H1 (cell line): ENCODE data around the gene F11.

Experiments used
- CBX5 ChIP-seq: fragments of 300-800, 300-1000 bp; sonication (generic); IDR thresholded peaks from 2 replicates; pipeline ENCODE4 v1.7.1; 2016; ENCODE audit warnings: antibody characterized with exemption, low read length, low read depth
- TF ChIP-seq, protein P1 (sequence below), 3 experiments: IDR thresholded peaks; 1 replicate in 2 of 3; 2 replicates in 1 of 3; pipeline versions ENCODE4 v1.5.1 to v1.6.1; 2011; ENCODE audit warnings: low read length in 3 of 3, mild to moderate bottlenecking in 3 of 3, inconsistent platforms in 2 of 3, low read depth in 1 of 3, moderate library complexity in 1 of 3; ENCODE audit not compliant: insufficient read depth in 1 of 3; ENCODE audit errors: control extremely low read depth in 1 of 3

DNA sequence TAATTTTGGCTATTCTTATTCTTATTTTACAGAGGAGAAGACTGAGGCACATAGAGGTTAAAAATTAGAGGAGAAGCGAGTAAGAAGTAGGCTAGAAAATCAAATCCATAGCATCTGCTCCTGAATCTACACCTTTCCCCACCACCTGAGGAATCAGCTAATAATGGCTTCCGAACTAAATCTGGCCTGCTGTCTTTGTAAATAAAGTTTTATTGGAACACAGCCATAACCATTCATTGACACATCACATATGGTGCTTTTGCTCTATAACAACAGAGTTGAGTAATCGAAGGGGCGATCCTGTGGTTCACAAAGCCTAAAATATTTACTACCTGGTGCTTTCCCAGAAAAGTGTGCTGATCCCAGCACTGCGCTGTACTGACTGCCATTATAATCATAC is 38.2 kb downstream of the F11 start:
- TF ChIP-seq, protein P1, sequence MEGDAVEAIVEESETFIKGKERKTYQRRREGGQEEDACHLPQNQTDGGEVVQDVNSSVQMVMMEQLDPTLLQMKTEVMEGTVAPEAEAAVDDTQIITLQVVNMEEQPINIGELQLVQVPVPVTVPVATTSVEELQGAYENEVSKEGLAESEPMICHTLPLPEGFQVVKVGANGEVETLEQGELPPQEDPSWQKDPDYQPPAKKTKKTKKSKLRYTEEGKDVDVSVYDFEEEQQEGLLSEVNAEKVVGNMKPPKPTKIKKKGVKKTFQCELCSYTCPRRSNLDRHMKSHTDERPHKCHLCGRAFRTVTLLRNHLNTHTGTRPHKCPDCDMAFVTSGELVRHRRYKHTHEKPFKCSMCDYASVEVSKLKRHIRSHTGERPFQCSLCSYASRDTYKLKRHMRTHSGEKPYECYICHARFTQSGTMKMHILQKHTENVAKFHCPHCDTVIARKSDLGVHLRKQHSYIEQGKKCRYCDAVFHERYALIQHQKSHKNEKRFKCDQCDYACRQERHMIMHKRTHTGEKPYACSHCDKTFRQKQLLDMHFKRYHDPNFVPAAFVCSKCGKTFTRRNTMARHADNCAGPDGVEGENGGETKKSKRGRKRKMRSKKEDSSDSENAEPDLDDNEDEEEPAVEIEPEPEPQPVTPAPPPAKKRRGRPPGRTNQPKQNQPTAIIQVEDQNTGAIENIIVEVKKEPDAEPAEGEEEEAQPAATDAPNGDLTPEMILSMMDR (IDR thresholded peaks at IDR 0.05; ENCODE audit: control extremely low read depth in 1 of 3, insufficient read depth in 1 of 3, low read depth in 1 of 3, low read length in 3 of 3): no peak
- TF ChIP-seq CBX5: no peak
